NCI-H748 (cell line): ENCODE data around the gene CACNA1D.

Source experiments
- DNase-seq: peaks from one replicate; lab custom pipeline; 2025; ENCODE audit not compliant: unreplicated experiment; lab: John Stamatoyannopoulos, UW

Gene CACNA1D

GRCh38 chr3:53775834-53776251, 281.4 kb downstream of the CACNA1D start:
- peak; percentile 23 for DNase-seq

- no peak for DNase-seq
Observed at GRCh38 chr3:53776494-53777101, 282.2 kb downstream of the CACNA1D start.

- DNase-seq = no peak
Observed at GRCh38 chr3:53777468-53777867, 283.1 kb downstream of the CACNA1D start.

GRCh38 chr3:53778153-53778552, 283.7 kb downstream of the CACNA1D start:
- DNase-seq = no peak

GRCh38 chr3:53780171-53780570, 285.8 kb downstream of the CACNA1D start:
- no peak for DNase-seq

GRCh38 chr3:53780806-53781205, 286.4 kb downstream of the CACNA1D start:
- DNase-seq = no peak

- DNase-seq = no peak
Observed at GRCh38 chr3:53787016-53787415, 292.6 kb downstream of the CACNA1D start.

GRCh38 chr3:53788038-53788437, 293.6 kb downstream of the CACNA1D start:
- no peak for DNase-seq

- DNase-seq = no peak
Observed at GRCh38 chr3:53789459-53789858, 295.0 kb downstream of the CACNA1D start.

GRCh38 chr3:53790470-53790869, 296.1 kb downstream of the CACNA1D start:
- DNase-seq = no peak

- DNase-seq = no peak
Observed at GRCh38 chr3:53791317-53791716, 296.9 kb downstream of the CACNA1D start.

- no peak for DNase-seq
Observed at GRCh38 chr3:53792866-53793265, 298.5 kb downstream of the CACNA1D start.

- DNase-seq = no peak
Observed at GRCh38 chr3:53794597-53794996, 300.2 kb downstream of the CACNA1D start.

- DNase-seq = no peak
Observed at GRCh38 chr3:53795176-53795575, 300.8 kb downstream of the CACNA1D start.

GRCh38 chr3:53795789-53796560, 301.6 kb downstream of the CACNA1D start:
- DNase-seq = peak; percentile 39

GRCh38 chr3:53798144-53798543, 303.7 kb downstream of the CACNA1D start:
- no peak for DNase-seq

GRCh38 chr3:53799338-53799865, 305.0 kb downstream of the CACNA1D start:
- DNase-seq = no peak

GRCh38 chr3:53800041-53800906, 305.9 kb downstream of the CACNA1D start:
- no peak for DNase-seq

GRCh38 chr3:53801319-53801718, 306.9 kb downstream of the CACNA1D start:
- no peak for DNase-seq

GRCh38 chr3:53802256-53802880, 308.0 kb downstream of the CACNA1D start:
- DNase-seq = no peak
